CD4-positive, alpha-beta T cell treated with Interleukin-2 at 100 ng/mL for 4 hours (primary cell): Measurements from ENCODE around the gene GIT2.
A peak's percentile ranks its signal among the peaks of the same experiment; 100 is the strongest.
"Not testable (repeated sequence)": the region's sequence is repeated elsewhere in the genome, so short reads cannot be mapped to it uniquely, and the experiment has no call there.

Experiments used
- DNase-seq: peaks from one replicate; pipeline ENCODE4 v3.0.0-alpha.2; 2020; ENCODE audit warnings: low spot score

Gene GIT2

GRCh38 chr12:109920261-109920780, 75.8 kb downstream of the GIT2 start:
- no peak for DNase-seq

- DNase-seq, result no peak
Observed at GRCh38 chr12:109919456-109919855, 76.7 kb downstream of the GIT2 start.

GRCh38 chr12:109916045-109916444, 80.1 kb downstream of the GIT2 start:
- no peak for DNase-seq

GRCh38 chr12:109915171-109916040, 80.8 kb downstream of the GIT2 start:
- DNase-seq, result no peak

- DNase-seq, result no peak
Observed at GRCh38 chr12:109914461-109914860, 81.7 kb downstream of the GIT2 start.

GRCh38 chr12:109912855-109913321, 83.3 kb downstream of the GIT2 start:
- DNase-seq, result no peak

- DNase-seq, result no peak
Observed at GRCh38 chr12:109910969-109911348, 85.2 kb downstream of the GIT2 start.

GRCh38 chr12:109910254-109910968, 85.8 kb downstream of the GIT2 start:
- DNase-seq, result no peak

GRCh38 chr12:109905301-109905700, 90.9 kb downstream of the GIT2 start:
- no peak for DNase-seq

- no peak for DNase-seq
Observed at GRCh38 chr12:109902891-109903418, 93.2 kb downstream of the GIT2 start.

- DNase-seq, result no peak
Observed at GRCh38 chr12:109900752-109901580, 95.2 kb downstream of the GIT2 start.

GRCh38 chr12:109899783-109900751, 96.1 kb downstream of the GIT2 start, which contains the start of gene TCHP:
TSS of gene TCHP (plus strand) at chr12:109900274. CDS start at chr12:109903027, 2,753 bp downstream.
- peak; percentile 82 for DNase-seq

- not testable (repeated sequence) for DNase-seq
Observed at GRCh38 chr12:109899345-109899744, 96.8 kb downstream of the GIT2 start.

GRCh38 chr12:109897029-109897428, 99.1 kb downstream of the GIT2 start:
- DNase-seq, result no peak

GRCh38 chr12:109896188-109896587, 100.0 kb downstream of the GIT2 start:
- DNase-seq, result no peak

- DNase-seq, result no peak
Observed at GRCh38 chr12:109894939-109895338, 101.2 kb downstream of the GIT2 start.

- no peak for DNase-seq
Observed at GRCh38 chr12:109893261-109893995, 102.7 kb downstream of the GIT2 start.

GRCh38 chr12:109892748-109893147, 103.4 kb downstream of the GIT2 start:
- peak; percentile 35 for DNase-seq

- DNase-seq, result no peak
Observed at GRCh38 chr12:109892165-109892715, 103.9 kb downstream of the GIT2 start.
